ENCODE results near the gene NFIX. TPM values are rescaled to one million over a fixed set of nuclear protein-coding genes. Genes with fewer than 3 reads are reported as not detected.

NFIX gene
- total RNA-seq, 4 donors from 2014 or later: 25.4 to 53.1 (median 29.3) TPM

DNA sequence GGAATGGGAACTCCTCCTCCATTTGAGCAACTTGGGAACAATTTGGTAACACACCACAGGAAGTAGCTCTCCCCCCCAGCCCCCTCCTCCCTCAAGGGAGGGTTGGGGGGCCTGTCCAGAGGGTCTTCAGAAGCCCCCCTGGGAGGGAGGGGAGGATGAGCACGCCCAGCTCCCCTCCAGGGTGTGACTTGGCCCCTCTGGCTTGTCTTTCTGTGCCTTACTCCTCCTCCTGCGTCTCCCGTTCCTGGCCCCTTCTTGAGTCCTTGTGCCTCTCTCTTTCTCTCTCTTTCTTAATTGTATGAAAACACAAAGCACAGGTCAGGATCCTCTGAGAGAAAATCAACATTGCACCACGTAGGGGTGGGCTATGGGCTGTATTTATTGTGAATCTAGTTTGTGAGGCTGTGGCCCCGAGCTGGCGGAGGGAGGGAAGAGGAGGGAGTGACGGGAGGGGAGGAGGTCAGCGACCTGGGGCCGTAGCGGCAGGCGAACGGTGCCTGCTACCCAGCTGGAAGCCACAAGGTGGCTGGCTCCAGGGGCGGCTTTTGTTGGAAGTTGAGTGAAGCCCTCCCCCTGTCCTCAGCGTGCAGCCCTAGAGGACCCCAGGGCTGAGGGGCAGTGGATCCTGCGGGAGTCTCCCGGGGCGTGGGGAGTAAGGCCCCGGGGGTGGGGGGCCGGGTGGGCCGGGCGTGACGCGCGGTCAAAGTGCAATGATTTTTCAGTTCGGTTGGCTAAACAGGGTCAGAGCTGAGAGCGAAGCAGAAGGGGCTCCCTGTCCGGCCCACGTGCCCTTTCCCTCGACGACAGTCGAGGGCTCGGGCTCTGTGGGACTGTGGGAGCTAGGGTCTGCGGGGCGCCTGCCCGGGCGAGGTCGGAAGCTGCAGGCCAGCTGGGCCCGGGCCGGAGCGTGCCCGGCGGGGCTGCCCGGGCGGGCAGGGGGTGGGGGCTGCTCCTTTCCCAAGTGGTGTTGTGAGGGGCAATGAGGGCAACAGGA, 101.0 kb downstream of the NFIX start:
- no peak for DNase-seq
- Histone ChIP-seq H3K4me1 (peaks cover 34 to 76% (median 57%) of the 10 kb centered on the region in 4 donors), H3K27me3 (no peaks in the 10 kb centered on the region), H3K9me3 (no peaks in the 10 kb centered on the region), H3K4me3 (peak overlapping the region in 2 of 4 donors; percentile 9 to 13), H3K27ac (peak overlapping the region; percentile 89 to 93 (median 92)), H3K36me3 (no peaks in the 10 kb centered on the region)
- in situ Hi-C loops (cut with MboI; ENCODE audit: low pct_ligation_motif_present in 1 of 4, low pct_unique_long_range_greater_than_20kb in 1 of 4, low sequenced_read_pairs in 3 of 4): loop anchor here in 1 of 4 donors (25.0 kb wide), 1 partner anchor 109 kb away; the partner anchor contains the start of gene NFIX
- WGBS, 2 donors (ENCODE audit: low coverage in 1 of 2): 63 to 70% methylated on average over 11 to 44 of the region's 44 CpGs
- intact Hi-C loops (cut with DNase I; ENCODE audit: low total_unique reads): loop anchor here (10.0 kb wide), 1 partner anchor 211 kb away; the partner anchor contains the start of genes DNASE2 and KLF1
- peak in 1 of 5 experiments; percentile 22 for TF ChIP-seq CTCF (IDR thresholded peaks at IDR 0.05)
- no peak for TF ChIP-seq EP300 (IDR thresholded peaks at IDR 0.05; ENCODE audit: low read depth)

DNA sequence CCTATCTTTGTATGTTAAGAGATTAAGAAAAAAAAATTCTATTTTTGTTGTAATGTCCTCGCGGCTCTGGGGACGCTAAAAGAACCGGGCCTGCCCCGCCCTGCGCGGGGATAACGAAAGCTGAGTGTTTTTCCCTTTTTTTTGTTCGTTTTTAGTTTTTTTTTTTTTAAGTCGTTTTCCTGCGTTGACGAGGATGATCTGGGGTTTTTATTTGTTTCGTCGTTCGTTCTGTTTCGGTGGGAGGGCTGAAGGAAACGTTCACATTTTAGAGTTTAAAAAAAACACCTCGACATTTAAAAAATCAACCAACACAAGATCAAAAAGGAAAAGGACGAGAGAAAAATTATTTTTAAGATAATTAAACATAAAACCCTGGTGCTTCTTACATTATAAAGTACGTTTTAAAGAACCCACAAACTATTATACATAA, 101.8 kb downstream of the NFIX start:
- no peaks in the 10 kb centered on the region for H3K27me3 ChIP-seq
- peak overlapping the region; percentile 89 to 93 (median 92) for H3K27ac ChIP-seq
- no peak for DNase-seq
- H3K4me3 ChIP-seq: peak overlapping the region in 2 of 4 donors; percentile 41 to 49
- H3K36me3 ChIP-seq: no peaks in the 10 kb centered on the region
- intact Hi-C loops (cut with DNase I; ENCODE audit: low total_unique reads): loop anchor here (10.0 kb wide), 1 partner anchor 212 kb away; the partner anchor contains the start of genes DNASE2 and KLF1
- H3K9me3 ChIP-seq: no peaks in the 10 kb centered on the region
- H3K4me1 ChIP-seq: peaks cover 32 to 73% (median 57%) of the 10 kb centered on the region in 4 donors
- in situ Hi-C loops (cut with MboI; ENCODE audit: low pct_ligation_motif_present in 1 of 4, low pct_unique_long_range_greater_than_20kb in 1 of 4, low sequenced_read_pairs in 3 of 4): loop anchor here in 1 of 4 donors (25.0 kb wide), 1 partner anchor 110 kb away; the partner anchor contains the start of gene NFIX
- 42 to 57% methylated on average over 20 of the region's 20 CpGs for WGBS, 2 donors (ENCODE audit: low coverage in 1 of 2)
- TF ChIP-seq EP300 (IDR thresholded peaks at IDR 0.05; ENCODE audit: low read depth) (no peak), POLR2A (IDR thresholded peaks at IDR 0.05) (no peak), POLR2AphosphoS5 (IDR thresholded peaks at IDR 0.05) (no peak), CTCF (IDR thresholded peaks at IDR 0.05) (no peak)

DNA sequence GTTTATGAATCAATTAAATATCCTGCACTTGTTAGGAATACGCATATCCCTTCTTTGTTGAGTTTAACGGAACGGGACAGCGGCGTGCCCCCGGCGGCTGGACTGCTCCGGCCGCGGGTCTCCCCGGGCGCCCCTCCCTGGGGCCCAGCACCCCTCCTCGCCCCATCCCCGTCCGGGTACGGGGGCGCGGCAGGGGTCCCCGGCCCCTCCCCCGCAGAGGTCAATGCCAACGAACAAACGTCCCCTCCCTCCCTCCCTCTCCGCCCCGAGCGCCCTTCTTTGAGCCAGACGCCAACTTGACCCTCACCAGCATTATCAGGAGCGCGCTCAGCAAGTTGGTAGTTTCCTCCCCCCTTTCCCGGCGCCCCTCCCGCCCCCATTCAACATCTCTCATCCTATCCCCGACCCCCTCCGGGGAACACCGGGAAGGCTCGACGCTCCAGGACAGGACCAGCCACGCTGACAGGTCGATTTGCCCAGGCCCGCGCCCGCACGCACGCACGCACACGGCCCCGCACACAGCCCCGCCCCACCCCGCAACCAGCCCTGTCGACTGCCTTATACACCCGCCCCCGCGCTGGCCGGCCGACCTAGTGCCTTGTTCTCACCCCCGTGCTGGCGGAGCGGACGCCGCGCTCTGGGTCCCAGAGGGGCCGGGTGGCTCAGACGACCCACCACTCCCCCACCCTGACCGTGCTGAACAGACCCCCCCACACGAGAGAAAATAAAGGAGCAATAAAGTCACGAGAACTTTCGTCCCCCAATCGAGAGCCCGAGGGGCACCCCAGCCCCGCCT, 102.4 kb downstream of the NFIX start:
- Histone ChIP-seq H3K36me3 (no peaks in the 10 kb centered on the region), H3K4me3 (peak overlapping the region; percentile 13 to 49 (median 38)), H3K27me3 (no peaks in the 10 kb centered on the region), H3K4me1 (peaks cover 32 to 73% (median 59%) of the 10 kb centered on the region in 4 donors), H3K9me3 (no peaks in the 10 kb centered on the region), H3K27ac (peak overlapping the region; percentile 89 to 93 (median 92))
- 26 to 60% methylated on average over 2 to 33 of the region's 69 CpGs for whole genome bisulfite sequencing, 2 donors (ENCODE audit: low coverage in 1 of 2)
- intact Hi-C loops (cut with DNase I; ENCODE audit: low total_unique reads) (loop anchor here (10.0 kb wide), 1 partner anchor 213 kb away; the partner anchor contains the start of genes DNASE2 and KLF1), in situ Hi-C loops (cut with MboI; ENCODE audit: low pct_ligation_motif_present in 1 of 4, low pct_unique_long_range_greater_than_20kb in 1 of 4, low sequenced_read_pairs in 3 of 4) (loop anchor here in 1 of 4 donors (25.0 kb wide), 1 partner anchor 110 kb away; the partner anchor contains the start of gene NFIX)
- DNase-seq: no peak
- no peak for TF ChIP-seq POLR2AphosphoS5 (IDR thresholded peaks at IDR 0.05)
- no peak for TF ChIP-seq CTCF (IDR thresholded peaks at IDR 0.05)
- TF ChIP-seq EP300 (IDR thresholded peaks at IDR 0.05; ENCODE audit: low read depth): no peak
